Osteocyte (in vitro differentiated cells): ENCODE results near the gene E2F1. TPM values are rescaled to one million over a fixed set of nuclear protein-coding genes. Genes with fewer than 3 reads are reported as not detected.

Experiments used
- DNase-seq: peaks from one replicate; pipeline ENCODE4 v3.0.0; 2021; ENCODE audit warnings: mixed read lengths; ENCODE audit not compliant: unreplicated experiment; ENCODE audit errors: extremely low spot score
- H3K27ac Mint-ChIP-seq: one replicate; pipeline ENCODE4 v1.8.0; 2021; ENCODE audit warnings: mild to moderate bottlenecking, mixed read lengths; ENCODE audit not compliant: unreplicated experiment
- H3K27me3 Mint-ChIP-seq: one replicate; pipeline ENCODE4 v1.8.0; 2021; ENCODE audit warnings: mixed read lengths; ENCODE audit not compliant: unreplicated experiment
- H3K36me3 Mint-ChIP-seq: one replicate; pipeline ENCODE4 v1.8.0; 2021; ENCODE audit warnings: mixed read lengths; ENCODE audit not compliant: unreplicated experiment
- H3K4me1 Mint-ChIP-seq: one replicate; pipeline ENCODE4 v1.8.0; 2021; ENCODE audit warnings: mixed read lengths; ENCODE audit not compliant: unreplicated experiment
- H3K4me3 Mint-ChIP-seq: one replicate; pipeline ENCODE4 v1.8.0; 2021; ENCODE audit warnings: mild to moderate bottlenecking, moderate library complexity, mixed read lengths; ENCODE audit not compliant: unreplicated experiment
- H3K9me3 Mint-ChIP-seq: one replicate; pipeline ENCODE4 v1.8.0; 2021; ENCODE audit warnings: mixed read lengths; ENCODE audit not compliant: unreplicated experiment
- total RNA-seq: library from RNA; stranded (reverse); gene quantifications from 2 replicates; pipeline ENCODE4 v1.2.1, GENCODE V29; 2021
- TF ChIP-seq, protein P1 (sequence below): fragments of 200-600 bp; sonication (generic); IDR thresholded peaks from 2 replicates; pipeline ENCODE4 v1.5.0; 2021; ENCODE audit warnings: antibody characterized with exemption, mild to moderate bottlenecking, moderate library complexity

Gene E2F1
- total RNA-seq, 1 donor from 2014 or later, result 6.3 TPM

DNA sequence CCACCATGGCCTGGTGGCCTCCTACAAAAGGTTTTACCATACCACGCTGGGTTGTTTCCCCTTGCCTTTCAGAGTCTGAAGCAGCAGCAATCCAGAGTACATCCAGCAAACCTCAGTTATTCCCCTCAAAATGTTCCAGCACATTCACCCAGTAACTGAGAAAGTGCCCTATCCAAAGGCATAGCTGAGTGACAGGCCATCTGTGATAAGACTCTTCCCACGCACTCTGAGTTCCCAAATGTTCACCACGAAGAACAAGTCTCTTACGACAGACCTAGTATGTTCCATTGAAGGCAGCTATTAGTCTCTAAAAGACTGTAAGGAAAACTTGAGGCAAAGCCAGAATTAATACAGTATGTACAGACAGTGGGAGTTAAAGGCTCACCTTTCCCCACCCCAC is 55.7 kb downstream of the E2F1 start:
- Mint-ChIP-seq H3K9me3 (no peaks in the 10 kb centered on the region), H3K4me3 (no peak overlapping the region), H3K36me3 (peaks cover 40% of the 10 kb centered on the region), H3K27ac (no peak overlapping the region), H3K27me3 (no peaks in the 10 kb centered on the region), H3K4me1 (peaks cover 2% of the 10 kb centered on the region)
- TF ChIP-seq, protein P1, sequence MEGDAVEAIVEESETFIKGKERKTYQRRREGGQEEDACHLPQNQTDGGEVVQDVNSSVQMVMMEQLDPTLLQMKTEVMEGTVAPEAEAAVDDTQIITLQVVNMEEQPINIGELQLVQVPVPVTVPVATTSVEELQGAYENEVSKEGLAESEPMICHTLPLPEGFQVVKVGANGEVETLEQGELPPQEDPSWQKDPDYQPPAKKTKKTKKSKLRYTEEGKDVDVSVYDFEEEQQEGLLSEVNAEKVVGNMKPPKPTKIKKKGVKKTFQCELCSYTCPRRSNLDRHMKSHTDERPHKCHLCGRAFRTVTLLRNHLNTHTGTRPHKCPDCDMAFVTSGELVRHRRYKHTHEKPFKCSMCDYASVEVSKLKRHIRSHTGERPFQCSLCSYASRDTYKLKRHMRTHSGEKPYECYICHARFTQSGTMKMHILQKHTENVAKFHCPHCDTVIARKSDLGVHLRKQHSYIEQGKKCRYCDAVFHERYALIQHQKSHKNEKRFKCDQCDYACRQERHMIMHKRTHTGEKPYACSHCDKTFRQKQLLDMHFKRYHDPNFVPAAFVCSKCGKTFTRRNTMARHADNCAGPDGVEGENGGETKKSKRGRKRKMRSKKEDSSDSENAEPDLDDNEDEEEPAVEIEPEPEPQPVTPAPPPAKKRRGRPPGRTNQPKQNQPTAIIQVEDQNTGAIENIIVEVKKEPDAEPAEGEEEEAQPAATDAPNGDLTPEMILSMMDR, result no peak
- DNase-seq, result no peak

DNA sequence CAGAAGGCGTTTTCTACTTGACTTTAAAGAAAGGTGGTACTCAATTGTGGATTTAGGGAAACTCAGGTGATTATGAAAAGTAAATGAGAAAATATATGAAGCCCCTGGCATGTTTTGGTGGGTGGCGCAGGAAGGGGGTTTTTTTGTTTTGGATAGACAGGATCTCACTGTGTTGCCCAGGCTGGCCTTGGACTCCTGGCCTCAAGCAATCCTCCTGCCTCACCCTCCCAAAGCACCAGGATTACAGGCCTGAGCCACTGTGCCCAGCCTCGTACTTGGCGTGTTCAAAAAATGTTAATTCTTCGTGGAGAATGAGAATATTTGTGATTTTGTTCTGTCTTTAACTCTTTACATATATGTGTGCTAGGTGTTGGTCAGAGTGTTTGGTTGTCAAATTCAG is 56.2 kb downstream of the E2F1 start:
- Mint-ChIP-seq H3K27ac (no peak overlapping the region), H3K27me3 (no peaks in the 10 kb centered on the region), H3K9me3 (no peaks in the 10 kb centered on the region)

DNA sequence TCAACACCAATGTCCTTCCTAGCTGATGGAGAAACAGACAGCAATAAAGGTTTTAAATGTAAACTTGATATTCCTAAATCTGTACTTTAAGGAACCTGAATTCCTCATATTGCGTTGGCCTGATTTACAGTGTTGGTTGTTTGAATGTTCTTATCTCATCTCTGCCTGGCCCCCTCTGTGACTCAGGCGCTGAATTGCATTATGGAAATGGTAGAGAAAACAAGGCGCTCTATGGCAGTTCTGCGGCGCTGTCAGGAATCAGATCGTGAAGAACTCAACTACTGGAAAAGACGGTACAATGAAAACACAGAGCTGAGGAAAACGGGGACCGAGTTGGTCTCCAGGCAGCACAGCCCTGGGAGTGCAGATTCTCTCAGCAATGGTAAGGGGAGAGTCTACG is 56.7 kb downstream of the E2F1 start:
- Mint-ChIP-seq H3K36me3 (peaks cover 45% of the 10 kb centered on the region), H3K4me1 (no peaks in the 10 kb centered on the region), H3K4me3 (no peak overlapping the region), H3K27me3 (no peaks in the 10 kb centered on the region), H3K9me3 (no peaks in the 10 kb centered on the region), H3K27ac (no peak overlapping the region)
- TF ChIP-seq, protein P1, result no peak
- no peak for DNase-seq

More for the DNA sequence above, 56.2 kb downstream of the E2F1 start:
- DNase-seq, result no peak
- TF ChIP-seq, protein P1, result no peak
- Mint-ChIP-seq H3K36me3 (peaks cover 44% of the 10 kb centered on the region), H3K4me3 (no peak overlapping the region), H3K4me1 (no peaks in the 10 kb centered on the region)

DNA sequence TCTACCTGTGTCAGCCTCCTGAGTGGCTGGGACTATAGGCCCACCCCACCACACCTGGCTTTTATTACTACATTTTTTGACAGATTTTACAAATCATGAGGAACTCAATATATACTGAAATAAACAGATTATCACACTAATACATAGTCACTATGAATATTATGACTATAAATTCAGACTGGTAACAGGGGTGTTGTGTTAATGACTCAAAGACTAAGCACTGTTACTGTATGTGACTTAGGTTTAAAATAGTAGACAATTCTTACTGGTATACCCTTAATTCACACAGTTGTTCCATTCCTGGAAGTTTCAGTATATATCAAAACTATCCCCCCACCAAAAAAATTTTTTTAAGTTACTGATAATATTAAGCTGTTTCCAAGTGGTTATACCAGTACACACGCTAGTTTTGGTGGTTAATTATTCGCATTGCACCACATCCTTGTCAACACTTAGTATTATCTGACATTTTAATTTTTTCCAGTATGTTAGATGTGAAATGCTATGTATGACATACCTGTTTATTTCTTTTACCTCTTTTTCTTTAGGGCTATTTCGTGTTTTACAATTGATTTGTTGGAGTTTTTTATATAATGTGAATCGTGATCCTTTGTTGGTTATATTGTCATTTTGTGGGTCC is 58.5 kb downstream of the E2F1 start:
- H3K27me3 Mint-ChIP-seq, result no peaks in the 10 kb centered on the region
- H3K27ac Mint-ChIP-seq, result no peak overlapping the region
- DNase-seq, result no peak
- TF ChIP-seq, protein P1, result no peak
- no peaks in the 10 kb centered on the region for H3K9me3 Mint-ChIP-seq
- H3K4me3 Mint-ChIP-seq, result no peak overlapping the region
- H3K4me1 Mint-ChIP-seq, result no peaks in the 10 kb centered on the region
- peaks cover 55% of the 10 kb centered on the region for H3K36me3 Mint-ChIP-seq

DNA sequence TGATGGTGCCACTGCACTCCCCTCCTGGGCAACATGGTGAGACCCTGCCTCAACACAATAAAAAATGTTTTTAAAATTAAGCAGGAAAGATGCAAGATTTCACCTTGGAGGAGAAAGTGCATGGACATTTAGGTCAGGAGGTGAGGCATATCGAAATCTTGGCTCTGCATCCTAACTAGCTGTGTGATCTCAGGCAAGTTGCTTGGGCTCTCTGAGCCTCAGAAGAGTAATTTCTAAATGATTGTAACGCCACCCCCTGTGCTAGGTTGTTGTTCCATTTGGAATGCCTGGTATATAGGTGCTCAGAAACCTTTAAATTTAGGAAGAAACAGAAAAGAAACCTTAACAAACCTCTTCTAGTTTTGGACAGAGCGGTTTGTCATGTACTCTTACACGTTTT is 60.0 kb downstream of the E2F1 start:
- Mint-ChIP-seq H3K9me3 (no peaks in the 10 kb centered on the region), H3K27me3 (no peaks in the 10 kb centered on the region), H3K4me3 (no peak overlapping the region), H3K36me3 (peaks cover 60% of the 10 kb centered on the region), H3K27ac (no peak overlapping the region), H3K4me1 (no peaks in the 10 kb centered on the region)
- DNase-seq, result no peak
- TF ChIP-seq, protein P1, result no peak

Other genes starting within 250 kb of the E2F1 start
- gene SNTA1, start 242.6 kb downstream of the E2F1 start, total RNA-seq, result 28.9 and 33.8 TPM in 2 replicates
- 19.6 and 19.9 TPM in 2 replicates for gene CBFA2T2, start 196.3 kb downstream of the E2F1 start, total RNA-seq
- 0.13 and 0.37 TPM in 2 replicates for gene C20orf144, start 24.1 kb downstream of the E2F1 start, total RNA-seq
- gene ACTL10, start 19.4 kb downstream of the E2F1 start, total RNA-seq, result 0.52 and 0.54 TPM in 2 replicates
- gene NECAB3, start 12.0 kb downstream of the E2F1 start, total RNA-seq, result 29.1 and 30.0 TPM in 2 replicates
- 2.1 and 3.4 TPM in 2 replicates for gene PXMP4, start 33.9 kb upstream of the E2F1 start, total RNA-seq
- 2.6 and 3.4 TPM in 2 replicates for gene ZNF341, start 45.6 kb upstream of the E2F1 start, total RNA-seq
- gene CHMP4B, start 125.0 kb upstream of the E2F1 start, total RNA-seq, result 87.5 and 92.5 TPM in 2 replicates